Activated CD8-positive, alpha-beta memory T cell treated with anti-CD3 and anti-CD28 coated beads for 48 hours (primary cell): ENCODE results near the gene GRID2.
"Not testable (repeated sequence)": the region's sequence is repeated elsewhere in the genome, so short reads cannot be mapped to it uniquely, and the experiment has no call there.

Experiments
- DNase-seq, 3 experiments: peaks; one replicate each; pipeline ENCODE4 v3.0.0-alpha.2; 2020; ENCODE audit warnings: low read depth in 2 of 3, low spot score in 2 of 3

The GRID2 gene

GRCh38 chr4:93646233-93646930 is 1342.6 kb downstream of the GRID2 start:
- no peak for DNase-seq

- DNase-seq: no peak
Measured at GRCh38 chr4:93648258-93648657, 1344.5 kb downstream of the GRID2 start.

- no peak for DNase-seq
Measured at GRCh38 chr4:93649828-93650227, 1346.1 kb downstream of the GRID2 start.

GRCh38 chr4:93654211-93654610 is 1350.4 kb downstream of the GRID2 start:
- DNase-seq: no peak

GRCh38 chr4:93657527-93657926 is 1353.8 kb downstream of the GRID2 start:
- no peak for DNase-seq

- no peak for DNase-seq
Measured at GRCh38 chr4:93658443-93658842, 1354.7 kb downstream of the GRID2 start.

DNA sequence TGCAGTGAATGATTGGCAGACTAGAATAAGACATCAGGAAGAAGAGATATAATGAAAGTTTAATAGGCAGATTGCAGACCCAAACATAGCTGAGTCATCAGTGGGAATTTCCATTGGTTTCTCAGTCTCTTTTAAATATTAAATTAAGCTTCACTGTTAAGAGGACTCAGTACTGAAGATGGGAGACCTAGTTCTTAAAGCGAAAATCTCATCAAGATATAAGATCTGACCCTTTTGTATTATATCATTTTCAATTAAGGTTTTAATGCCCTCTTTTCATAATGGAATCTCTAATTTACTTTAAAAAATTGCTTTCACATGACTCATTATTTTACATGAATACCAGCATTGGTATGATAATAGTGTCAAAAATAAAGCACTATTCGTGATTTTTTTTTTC is 1355.9 kb downstream of the GRID2 start:
- DNase-seq: no peak

GRCh38 chr4:93660036-93660435 is 1356.3 kb downstream of the GRID2 start:
- DNase-seq: no peak

- DNase-seq: no peak
Measured at GRCh38 chr4:93670434-93670833, 1366.7 kb downstream of the GRID2 start.

GRCh38 chr4:93671093-93671492 is 1367.3 kb downstream of the GRID2 start:
- DNase-seq: no peak

- DNase-seq: not testable (repeated sequence)
Measured at GRCh38 chr4:93676937-93677336, 1373.2 kb downstream of the GRID2 start.

DNA sequence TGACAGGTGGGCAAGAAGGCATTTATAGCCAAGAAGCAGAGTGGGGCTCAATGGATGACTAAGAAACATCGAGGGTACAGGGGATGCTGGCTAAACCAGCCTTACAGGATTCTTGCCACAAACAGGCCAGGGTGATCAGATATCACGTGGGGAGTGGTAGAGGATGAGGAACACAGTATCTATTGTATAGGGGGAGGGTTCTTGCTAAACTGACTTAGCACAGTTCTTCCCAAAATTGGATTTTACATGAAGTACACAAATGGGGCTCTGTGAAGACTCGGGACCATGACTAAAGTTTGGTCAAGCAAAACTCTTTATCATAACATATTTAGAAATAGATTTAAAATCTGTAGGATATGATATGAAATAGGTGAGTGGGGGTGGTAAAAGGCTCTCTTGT is 1380.8 kb downstream of the GRID2 start:
- DNase-seq: no peak

DNA sequence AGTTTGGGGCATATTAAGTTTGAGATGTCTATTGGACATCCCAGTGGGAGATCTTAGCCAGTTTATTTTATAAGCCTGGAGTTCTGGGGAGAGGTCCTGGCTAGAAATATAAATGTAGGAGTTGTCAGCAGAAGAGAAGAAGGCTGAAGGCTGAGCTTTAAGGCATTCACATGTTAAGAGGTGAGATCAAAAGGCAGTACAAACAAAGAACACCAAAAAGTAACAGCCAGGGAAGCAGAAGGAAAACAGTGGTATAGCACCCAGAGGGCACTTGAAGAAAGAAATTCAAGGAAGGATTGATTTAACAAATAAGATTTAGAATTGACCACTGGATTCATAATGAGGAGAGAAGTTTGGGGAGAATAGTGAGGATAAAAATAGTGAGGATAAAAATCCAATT is 1383.5 kb downstream of the GRID2 start:
- DNase-seq: no peak

DNA sequence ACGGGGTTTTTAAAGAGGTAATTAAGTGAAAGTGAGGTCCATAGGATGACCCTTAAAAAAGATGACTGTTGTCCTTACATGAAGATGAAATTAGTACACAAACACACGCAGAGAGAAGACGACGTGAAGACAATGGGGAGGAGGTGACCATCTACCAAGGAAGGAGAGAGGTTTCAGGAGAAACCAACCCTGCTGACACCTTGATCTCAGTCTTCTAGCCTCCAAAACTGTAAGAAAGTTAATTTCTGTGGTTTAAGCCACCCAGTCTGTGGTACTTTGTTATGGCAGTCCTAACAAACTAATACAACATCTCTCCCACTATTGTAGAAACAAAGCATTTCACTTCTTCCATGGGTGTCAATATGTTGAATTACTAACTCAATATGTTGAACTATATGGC is 1385.2 kb downstream of the GRID2 start:
- DNase-seq: no peak

DNA sequence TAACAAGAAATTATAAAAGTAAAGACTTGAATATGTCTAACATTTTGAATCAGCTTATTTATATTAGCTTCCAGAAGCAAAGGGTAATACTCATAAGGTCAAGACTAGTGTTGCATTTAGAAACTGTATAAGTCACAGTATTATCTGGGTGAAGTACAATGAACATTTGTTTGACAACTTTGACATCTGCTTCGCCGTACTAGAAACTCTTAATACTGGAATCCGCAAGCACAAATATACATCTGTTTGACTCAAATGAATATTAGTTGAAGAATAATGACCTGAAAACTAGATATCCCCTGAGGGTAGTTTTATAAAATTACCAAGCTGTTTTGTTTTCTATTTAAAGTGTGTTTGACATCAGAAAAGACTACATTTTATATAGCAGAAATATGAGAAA is 1389.4 kb downstream of the GRID2 start:
- no peak for DNase-seq

- no peak for DNase-seq
Measured at GRCh38 chr4:93698686-93699085, 1394.9 kb downstream of the GRID2 start.

GRCh38 chr4:93700571-93700970 is 1396.8 kb downstream of the GRID2 start:
- DNase-seq: no peak

- no peak for DNase-seq
Measured at GRCh38 chr4:93710101-93710846, 1406.5 kb downstream of the GRID2 start.

DNA sequence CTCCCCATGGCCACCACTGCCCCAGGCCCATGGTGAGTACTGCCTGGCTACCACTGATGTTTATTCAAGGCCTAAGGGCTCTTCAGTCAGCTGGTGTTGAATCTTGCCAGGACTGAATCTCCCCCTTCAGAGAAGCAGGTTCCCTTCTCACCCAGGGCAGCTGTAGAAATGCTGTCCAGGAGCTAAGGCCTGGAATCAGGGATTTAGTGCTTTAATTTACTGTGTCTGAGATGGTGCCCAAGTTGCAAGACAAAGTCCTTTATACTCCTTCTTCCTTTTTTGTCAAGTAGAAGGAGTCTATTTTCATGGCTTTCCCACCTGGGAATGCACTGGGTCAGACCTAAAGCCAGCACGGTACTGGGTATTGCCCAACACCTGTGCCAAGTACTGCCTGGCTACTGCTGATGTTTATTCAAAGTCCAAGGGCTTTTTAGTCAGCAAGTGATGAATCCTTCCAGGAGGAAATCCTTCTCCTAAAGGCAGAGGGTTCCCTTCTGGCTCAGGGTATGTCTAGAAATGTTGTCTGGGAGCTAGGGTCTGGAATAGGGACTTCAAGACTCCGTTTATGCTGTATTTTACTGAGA is 1407.2 kb downstream of the GRID2 start:
- DNase-seq: no peak

DNA sequence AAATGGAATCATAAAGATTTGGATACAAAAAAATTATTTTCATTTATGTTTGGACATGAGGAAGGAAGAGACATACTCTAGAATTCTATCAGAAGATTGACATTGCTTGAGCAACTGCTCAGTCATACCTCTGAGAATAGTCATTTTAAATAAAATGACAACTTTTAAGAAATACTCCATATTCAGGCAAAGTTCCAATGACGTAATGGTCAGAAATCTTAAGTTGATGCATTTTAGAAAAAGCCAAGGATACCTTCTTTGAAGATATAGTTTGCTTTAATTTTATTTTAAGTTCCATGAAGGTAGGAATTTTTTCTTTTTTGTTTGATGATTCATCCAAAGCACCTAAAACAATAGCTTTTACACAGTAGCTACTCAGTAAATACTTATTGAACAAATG is 1414.5 kb downstream of the GRID2 start:
- no peak for DNase-seq

DNA sequence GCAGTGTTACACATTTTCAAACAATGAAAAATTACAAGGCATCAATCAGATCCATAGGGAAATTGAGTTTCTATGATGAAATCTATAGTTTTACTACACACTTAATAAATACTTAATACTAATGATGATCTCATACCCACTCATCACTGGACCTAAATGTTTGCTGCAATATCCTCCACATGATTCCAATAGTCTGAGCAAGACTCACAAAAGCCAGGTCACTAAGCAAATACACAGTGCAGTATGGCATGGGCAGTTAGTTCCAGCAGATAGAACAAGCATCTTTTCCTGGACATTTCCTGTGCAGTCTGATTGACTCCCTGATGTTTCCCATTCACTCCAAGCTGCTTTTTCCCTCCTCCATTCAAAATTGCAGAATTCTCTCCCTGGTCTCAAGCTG is 1415.8 kb downstream of the GRID2 start:
- DNase-seq: no peak

- DNase-seq: no peak
Measured at GRCh38 chr4:93722446-93722845, 1418.7 kb downstream of the GRID2 start.
